PC-9 (cell line): ENCODE results near the gene PDE7B. TPM values are rescaled to one million over a fixed set of nuclear protein-coding genes. Genes with fewer than 3 reads are reported as not detected.
A peak's percentile ranks its signal among the peaks of the same experiment; 100 is the strongest.

Experiments used
- BruUV-seq: library from RNA; stranded (reverse); fragments of 400-500 nt; replicated peaks from 2 replicates; lab custom pipeline; 2021; lab: Mats Ljungman, UMichigan
- CTCF ChIA-PET: fragments of 300-600 bp; sonication (Branson Sonifier 250); formaldehyde crosslinking; loops from one replicate; lab custom pipeline; 2022; ENCODE audit warnings: antibody characterized with exemption; lab: Charles Lee
- POLR2A ChIA-PET: fragments of 300-600 bp; sonication (Branson Sonifier 250); formaldehyde crosslinking; loops from one replicate; lab custom pipeline; 2022; ENCODE audit warnings: antibody characterized with exemption; ENCODE audit not compliant: unreplicated experiment; lab: Charles Lee
- DNase-seq, 2 experiments: peaks; one replicate each; pipeline versions ENCODE4 v3.0.0 to v3.0.0-alpha.2; 2015 to 2022; ENCODE audit warnings: mixed read lengths in 1 of 2
- H2AFZ ChIP-seq: fragments of 200-600 bp; sonication (generic); 2 replicates; pipeline ENCODE4 v1.8.1; 2017; ENCODE audit warnings: antibody characterized with exemption
- H3F3A ChIP-seq: fragments of 200-600 bp; sonication (generic); 2 replicates; pipeline ENCODE4 v1.8.1; 2017; ENCODE audit warnings: antibody characterized with exemption, mild to moderate bottlenecking, low read depth; ENCODE audit not compliant: insufficient read depth
- H3K27ac ChIP-seq: fragments of 200-600 bp; sonication (generic); 2 replicates; pipeline ENCODE4 v1.6.1; 2016; ENCODE audit warnings: mixed run types
- H3K27me3 ChIP-seq: fragments of 200-600 bp; sonication (generic); 2 replicates; pipeline ENCODE4 v1.6.1; 2016; ENCODE audit warnings: low read depth, mixed run types; ENCODE audit not compliant: insufficient read depth
- H3K36me3 ChIP-seq: fragments of 200-600 bp; sonication (generic); 2 replicates; pipeline ENCODE4 v1.6.1; 2016; ENCODE audit warnings: low read depth, mixed run types
- H3K4me1 ChIP-seq: fragments of 200-600 bp; sonication (generic); replicated peaks from 2 replicates; pipeline ENCODE4 v1.6.1; 2016; ENCODE audit warnings: mixed run types; ENCODE audit not compliant: insufficient read depth
- H3K4me2 ChIP-seq: fragments of 200-600 bp; sonication (generic); 2 replicates; pipeline ENCODE4 v1.6.1; 2017; ENCODE audit warnings: mixed run types
- H3K4me3 ChIP-seq: fragments of 200-600 bp; sonication (generic); 2 replicates; pipeline ENCODE4 v1.6.1; 2016; ENCODE audit warnings: mixed run types
- H3K79me2 ChIP-seq: fragments of 200-600 bp; sonication (generic); 2 replicates; pipeline ENCODE4 v1.6.1; 2017; ENCODE audit warnings: low read depth, mixed run types
- H3K9me2 ChIP-seq: fragments of 200-600 bp; sonication (generic); 2 replicates; pipeline ENCODE4 v1.8.1; 2017; ENCODE audit warnings: mild to moderate bottlenecking; ENCODE audit not compliant: insufficient read depth
- H3K9me3 ChIP-seq: fragments of 200-600 bp; sonication (generic); 2 replicates; pipeline ENCODE4 v1.8.1; 2016; ENCODE audit warnings: low read depth; ENCODE audit not compliant: insufficient read depth
- H4K20me1 ChIP-seq: fragments of 200-600 bp; sonication (generic); 2 replicates; pipeline ENCODE4 v1.8.1; 2017; ENCODE audit not compliant: insufficient read depth
- EZH2 ChIP-seq: fragments of 200-600 bp; sonication (generic); IDR thresholded peaks from 2 replicates; pipeline ENCODE4 v1.8.0; 2017; ENCODE audit warnings: antibody characterized with exemption, low read depth
- intact Hi-C: fragments of 100-400 bp; cut with micrococcal nuclease; formaldehyde crosslinking; loops from one replicate; pipeline ENCODE4 v1.10.0; 2022; ENCODE audit not compliant: unreplicated experiment
- total RNA-seq: library from RNA; stranded (reverse); gene quantifications from 2 replicates; pipeline ENCODE4 v1.2.3, GENCODE V29; 2021
- TF ChIP-seq, protein P1 (sequence below): fragments of 200-600 bp; sonication (generic); conservative IDR thresholded peaks from 2 replicates; pipeline ENCODE4 v1.6.1; 2017; ENCODE audit warnings: mixed run types, antibody characterized with exemption, mild to moderate bottlenecking, moderate library complexity

PDE7B gene
- total RNA-seq, 1 experiment from 2014 or later: 0.31 TPM

DNA sequence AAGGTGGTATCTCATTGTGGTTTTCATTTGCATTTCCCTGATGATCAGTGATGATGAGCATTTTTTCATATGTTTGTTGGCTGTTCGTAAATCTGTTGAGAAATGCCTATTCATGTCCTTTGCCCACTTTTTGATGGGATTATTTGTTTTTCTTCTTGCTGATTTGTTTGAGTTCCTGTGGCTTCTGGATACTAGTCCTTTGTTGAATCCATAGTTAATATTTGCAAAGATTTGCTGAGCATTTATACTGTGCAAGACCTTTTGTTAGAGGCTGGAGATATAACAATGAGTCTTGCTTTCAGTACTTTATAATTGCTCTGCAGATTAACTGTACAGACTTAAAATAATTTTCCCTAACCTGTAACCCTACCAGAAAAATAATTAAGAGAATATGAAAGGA lies 35.6 kb downstream of the PDE7B start:
- intact Hi-C loops: no loop called here
- Histone ChIP-seq H3K36me3 (no peaks in the 10 kb centered on the region), H2AFZ (no peak overlapping the region), H3K27me3 (no peaks in the 10 kb centered on the region), H3K79me2 (no peaks in the 10 kb centered on the region), H3K4me3 (no peak overlapping the region), H3K4me2 (no peak overlapping the region), H3F3A (no peaks in the 10 kb centered on the region), H4K20me1 (no peaks in the 10 kb centered on the region), H3K9me2 (no peaks in the 10 kb centered on the region), H3K4me1 (no peaks in the 10 kb centered on the region), H3K27ac (no peak overlapping the region), H3K9me3 (no peaks in the 10 kb centered on the region)
- no TSS peak for BruUV-seq
- ChIA-PET CTCF (no interaction called here), POLR2A (no interaction called here)
- TF ChIP-seq EZH2: no peak
- TF ChIP-seq, protein P1, sequence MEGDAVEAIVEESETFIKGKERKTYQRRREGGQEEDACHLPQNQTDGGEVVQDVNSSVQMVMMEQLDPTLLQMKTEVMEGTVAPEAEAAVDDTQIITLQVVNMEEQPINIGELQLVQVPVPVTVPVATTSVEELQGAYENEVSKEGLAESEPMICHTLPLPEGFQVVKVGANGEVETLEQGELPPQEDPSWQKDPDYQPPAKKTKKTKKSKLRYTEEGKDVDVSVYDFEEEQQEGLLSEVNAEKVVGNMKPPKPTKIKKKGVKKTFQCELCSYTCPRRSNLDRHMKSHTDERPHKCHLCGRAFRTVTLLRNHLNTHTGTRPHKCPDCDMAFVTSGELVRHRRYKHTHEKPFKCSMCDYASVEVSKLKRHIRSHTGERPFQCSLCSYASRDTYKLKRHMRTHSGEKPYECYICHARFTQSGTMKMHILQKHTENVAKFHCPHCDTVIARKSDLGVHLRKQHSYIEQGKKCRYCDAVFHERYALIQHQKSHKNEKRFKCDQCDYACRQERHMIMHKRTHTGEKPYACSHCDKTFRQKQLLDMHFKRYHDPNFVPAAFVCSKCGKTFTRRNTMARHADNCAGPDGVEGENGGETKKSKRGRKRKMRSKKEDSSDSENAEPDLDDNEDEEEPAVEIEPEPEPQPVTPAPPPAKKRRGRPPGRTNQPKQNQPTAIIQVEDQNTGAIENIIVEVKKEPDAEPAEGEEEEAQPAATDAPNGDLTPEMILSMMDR: no peak
- DNase-seq: peak in 1 of 2 experiments; percentile 25

DNA sequence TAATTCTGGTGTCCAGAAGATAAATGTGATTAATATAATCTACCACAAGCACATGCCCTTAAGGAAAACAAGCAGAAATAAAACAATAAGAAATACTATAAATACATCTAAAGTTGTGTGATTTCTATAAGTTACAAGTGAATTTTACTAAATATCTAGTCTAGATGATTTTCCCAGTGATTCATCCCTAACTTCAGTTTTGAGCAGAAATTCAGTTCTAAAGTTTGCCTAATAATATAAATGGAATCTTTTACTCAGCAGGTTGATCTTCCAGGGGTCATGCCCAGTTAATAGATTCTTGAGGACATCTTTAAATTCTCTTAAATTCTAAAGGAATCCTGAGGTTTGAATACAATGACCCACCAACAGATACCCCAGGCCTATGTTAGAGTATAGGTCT lies 37.3 kb downstream of the PDE7B start:
- H3K4me2 ChIP-seq: no peak overlapping the region
- BruUV-seq: no TSS peak
- H3K79me2 ChIP-seq: no peaks in the 10 kb centered on the region
- H4K20me1 ChIP-seq: no peaks in the 10 kb centered on the region
- no peak overlapping the region for H3K27ac ChIP-seq
- CTCF ChIA-PET: no interaction called here
- H3K4me1 ChIP-seq: no peaks in the 10 kb centered on the region
- no peak for DNase-seq
- no peak overlapping the region for H3K4me3 ChIP-seq
- no peaks in the 10 kb centered on the region for H3F3A ChIP-seq
- no peaks in the 10 kb centered on the region for H3K27me3 ChIP-seq
- intact Hi-C loops: no loop called here
- H3K9me3 ChIP-seq: no peaks in the 10 kb centered on the region
- no peaks in the 10 kb centered on the region; the same call in 1 of the 2 replicates for H3K9me2 ChIP-seq
- no peaks in the 10 kb centered on the region for H3K36me3 ChIP-seq
- H2AFZ ChIP-seq: no peak overlapping the region
- POLR2A ChIA-PET: no interaction called here
- TF ChIP-seq, protein P1: no peak
- TF ChIP-seq EZH2: no peak

DNA sequence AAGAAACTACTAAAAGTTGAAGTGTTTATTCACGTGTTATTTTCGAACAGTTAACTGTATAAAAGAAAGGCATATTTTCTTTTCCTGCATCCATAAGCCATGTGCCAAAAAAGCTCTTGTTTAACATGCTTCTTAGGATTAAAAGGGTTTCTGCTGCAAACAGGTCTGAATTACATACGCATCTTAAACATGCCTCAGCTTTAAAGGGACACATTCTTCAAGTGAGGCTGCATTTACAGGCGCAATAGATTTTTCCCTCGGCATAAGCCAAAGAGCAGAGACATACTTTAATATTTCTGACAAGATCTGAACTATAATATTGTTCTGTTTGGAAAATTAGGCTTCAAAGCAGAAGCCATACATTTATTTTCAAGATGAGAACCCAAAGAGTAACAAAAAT lies 39.4 kb downstream of the PDE7B start:
- no peak overlapping the region for H3K27ac ChIP-seq
- POLR2A ChIA-PET: no interaction called here
- H3K79me2 ChIP-seq: no peaks in the 10 kb centered on the region
- H3K4me3 ChIP-seq: no peak overlapping the region
- no peak overlapping the region for H3K4me2 ChIP-seq
- intact Hi-C loops: no loop called here
- no peaks in the 10 kb centered on the region; the same call in 1 of the 2 replicates for H3K9me2 ChIP-seq
- no peaks in the 10 kb centered on the region for H3K4me1 ChIP-seq
- CTCF ChIA-PET: no interaction called here
- no peaks in the 10 kb centered on the region for H4K20me1 ChIP-seq
- H3K36me3 ChIP-seq: no peaks in the 10 kb centered on the region
- TF ChIP-seq EZH2: no peak
- TF ChIP-seq, protein P1: no peak
- no peaks in the 10 kb centered on the region for H3F3A ChIP-seq
- no peaks in the 10 kb centered on the region for H3K9me3 ChIP-seq
- H3K27me3 ChIP-seq: no peaks in the 10 kb centered on the region
- no peak overlapping the region for H2AFZ ChIP-seq
- no peak for DNase-seq
- no TSS peak for BruUV-seq
